Measurements from ENCODE around the gene ARMC12.

GRCh38 chr6:35797837-35798526, 61.1 kb downstream of the ARMC12 start:
- TF ChIP-seq POLR2A (IDR thresholded peaks at IDR 0.05) (no peak), EP300 (IDR thresholded peaks at IDR 0.05; ENCODE audit: low read depth) (no peak), POLR2AphosphoS5 (IDR thresholded peaks at IDR 0.05) (no peak)

All from transverse colon (tissue), 3 donors.